ENCODE results near the gene TTC34.

The TTC34 gene
- total RNA-seq, result 0.13 to 2.5 (median 0.55) reads per million in 18 experiments

- peak; percentile 62 to 77 for DNase-seq
Observed at GRCh38 chr1:2801535-2802291, at the start of gene TTC34. TSS of gene TTC34 (minus strand) at chr1:2801693. CDS start at chr1:2800827, 866 bp downstream.

- no peak for DNase-seq
Observed at GRCh38 chr1:2850502-2850901, 49.0 kb upstream of the TTC34 start.

- DNase-seq, result no peak
Observed at GRCh38 chr1:2848006-2848670, 46.6 kb upstream of the TTC34 start.

GRCh38 chr1:2847086-2847985 is 45.8 kb upstream of the TTC34 start:
- DNase-seq, result no peak

GRCh38 chr1:2845869-2846268 is 44.4 kb upstream of the TTC34 start:
- DNase-seq, result peak; percentile 17 to 60

GRCh38 chr1:2840036-2840809 is 38.7 kb upstream of the TTC34 start:
- no peak for DNase-seq

GRCh38 chr1:2837823-2838222 is 36.3 kb upstream of the TTC34 start:
- DNase-seq, result no peak

- no peak for DNase-seq
Observed at GRCh38 chr1:2837316-2837715, 35.8 kb upstream of the TTC34 start.

GRCh38 chr1:2836333-2836970 is 35.0 kb upstream of the TTC34 start:
- no peak for DNase-seq

GRCh38 chr1:2835650-2836159 is 34.2 kb upstream of the TTC34 start:
- no peak for DNase-seq

GRCh38 chr1:2834741-2835564 is 33.5 kb upstream of the TTC34 start:
- DNase-seq, result no peak

GRCh38 chr1:2834146-2834475 is 32.6 kb upstream of the TTC34 start:
- no peak for DNase-seq

GRCh38 chr1:2833454-2834145 is 32.1 kb upstream of the TTC34 start:
- no peak for DNase-seq

GRCh38 chr1:2832506-2833453 is 31.3 kb upstream of the TTC34 start:
- DNase-seq, result no peak

- no peak for DNase-seq
Observed at GRCh38 chr1:2831596-2832212, 30.2 kb upstream of the TTC34 start.

GRCh38 chr1:2830761-2831425 is 29.4 kb upstream of the TTC34 start:
- DNase-seq, result no peak

- no peak for DNase-seq
Observed at GRCh38 chr1:2829846-2830615, 28.5 kb upstream of the TTC34 start.

Measured in inflammatory macrophage (primary cell).